GM21723 (cell line): ENCODE results near the gene CACNA2D4.
"Not testable (repeated sequence)": the region's sequence is repeated elsewhere in the genome, so short reads cannot be mapped to it uniquely, and the experiment has no call there.

Experiments used
- ATAC-seq: cut with Tn5 transposase; IDR thresholded peaks from one replicate; pipeline ENCODE4 v1.9.1; 2021; ENCODE audit warnings: mild to moderate bottlenecking, moderate library complexity; ENCODE audit not compliant: unreplicated experiment

CACNA2D4 gene

GRCh38 chr12:1820191-1820895 is 98.1 kb downstream of the CACNA2D4 start, which contains the start of gene LRTM2:
TSS of gene LRTM2 (plus strand) at chr12:1820565. CDS start at chr12:1828149, 7,584 bp downstream.
- no peak for ATAC-seq

GRCh38 chr12:1819571-1819970 is 98.9 kb downstream of the CACNA2D4 start:
- ATAC-seq, result no peak

- ATAC-seq, result no peak
Observed at GRCh38 chr12:1819050-1819449, 99.4 kb downstream of the CACNA2D4 start.

- ATAC-seq, result not testable (repeated sequence)
Observed at GRCh38 chr12:1817928-1818327, 100.5 kb downstream of the CACNA2D4 start.

- no peak for ATAC-seq
Observed at GRCh38 chr12:1816730-1817348, 101.6 kb downstream of the CACNA2D4 start.

- no peak for ATAC-seq
Observed at GRCh38 chr12:1815814-1816729, 102.4 kb downstream of the CACNA2D4 start.

GRCh38 chr12:1815108-1815507 is 103.3 kb downstream of the CACNA2D4 start:
- no peak for ATAC-seq

GRCh38 chr12:1814266-1814665 is 104.2 kb downstream of the CACNA2D4 start:
- ATAC-seq, result no peak

- ATAC-seq, result no peak
Observed at GRCh38 chr12:1812650-1813302, 105.7 kb downstream of the CACNA2D4 start.

- no peak for ATAC-seq
Observed at GRCh38 chr12:1811948-1812291, 106.5 kb downstream of the CACNA2D4 start.

- ATAC-seq, result no peak
Observed at GRCh38 chr12:1811281-1811947, 107.0 kb downstream of the CACNA2D4 start.

- ATAC-seq, result no peak
Observed at GRCh38 chr12:1810931-1811280, 107.5 kb downstream of the CACNA2D4 start.

- no peak for ATAC-seq
Observed at GRCh38 chr12:1810201-1810930, 108.1 kb downstream of the CACNA2D4 start.

- ATAC-seq, result no peak
Observed at GRCh38 chr12:1809591-1810190, 108.8 kb downstream of the CACNA2D4 start.

- no peak for ATAC-seq
Observed at GRCh38 chr12:1808798-1809480, 109.5 kb downstream of the CACNA2D4 start.

GRCh38 chr12:1808036-1808797 is 110.2 kb downstream of the CACNA2D4 start:
- ATAC-seq, result no peak

- ATAC-seq, result no peak
Observed at GRCh38 chr12:1807087-1807860, 111.2 kb downstream of the CACNA2D4 start.
